Measurements from ENCODE around the gene MEG3.

Gene MEG3

DNA sequence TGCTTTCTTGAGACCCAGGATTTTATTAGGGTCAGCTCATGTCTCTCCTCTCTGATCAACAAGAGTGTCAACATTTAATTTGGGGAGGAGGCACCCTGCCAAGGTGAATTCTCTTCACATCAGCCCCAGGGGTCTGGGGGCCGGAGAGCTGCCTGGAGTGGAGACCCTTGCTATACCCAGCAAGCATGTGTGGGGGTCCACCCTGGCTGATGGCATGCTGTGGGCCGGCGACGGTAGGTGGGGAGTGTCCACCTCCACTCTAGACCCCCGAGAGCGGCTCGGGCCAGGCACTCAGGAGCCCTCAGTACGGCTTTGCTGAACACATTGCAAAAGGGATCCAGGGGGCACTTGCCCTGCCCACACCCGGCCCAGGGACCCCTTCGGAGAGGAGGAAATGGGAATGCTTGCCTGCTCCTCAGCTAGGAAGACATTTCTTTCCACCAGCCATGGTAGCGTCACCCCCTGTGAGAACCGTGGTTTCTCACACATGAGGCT, 10.4 kb downstream of the MEG3 start:
- no peaks in the 10 kb centered on the region for H3F3A ChIP-seq (ENCODE audit: control insufficient read depth, insufficient read depth)
- H3K27me3 ChIP-seq (ENCODE audit: control insufficient read depth, low read length): no peaks in the 10 kb centered on the region
- H3K4me3 ChIP-seq (ENCODE audit: low read length): no peak overlapping the region
- no peaks in the 10 kb centered on the region for H3K9me3 ChIP-seq (ENCODE audit: control insufficient read depth, insufficient read depth, low read length)
- no peaks in the 10 kb centered on the region for H3K4me1 ChIP-seq (ENCODE audit: control insufficient read depth, low read length)
- no peaks in the 10 kb centered on the region for H3K36me3 ChIP-seq (ENCODE audit: control insufficient read depth, low read length)
- H3K79me2 ChIP-seq (ENCODE audit: control insufficient read depth, low read length): no peaks in the 10 kb centered on the region
- H3K9me2 ChIP-seq (replicated peaks; ENCODE audit: control insufficient read depth, low read length): no peaks in the 10 kb centered on the region
- H4K20me1 ChIP-seq (ENCODE audit: control insufficient read depth, insufficient read depth, low read depth, low read length): no peaks in the 10 kb centered on the region
- TF ChIP-seq, protein P1, sequence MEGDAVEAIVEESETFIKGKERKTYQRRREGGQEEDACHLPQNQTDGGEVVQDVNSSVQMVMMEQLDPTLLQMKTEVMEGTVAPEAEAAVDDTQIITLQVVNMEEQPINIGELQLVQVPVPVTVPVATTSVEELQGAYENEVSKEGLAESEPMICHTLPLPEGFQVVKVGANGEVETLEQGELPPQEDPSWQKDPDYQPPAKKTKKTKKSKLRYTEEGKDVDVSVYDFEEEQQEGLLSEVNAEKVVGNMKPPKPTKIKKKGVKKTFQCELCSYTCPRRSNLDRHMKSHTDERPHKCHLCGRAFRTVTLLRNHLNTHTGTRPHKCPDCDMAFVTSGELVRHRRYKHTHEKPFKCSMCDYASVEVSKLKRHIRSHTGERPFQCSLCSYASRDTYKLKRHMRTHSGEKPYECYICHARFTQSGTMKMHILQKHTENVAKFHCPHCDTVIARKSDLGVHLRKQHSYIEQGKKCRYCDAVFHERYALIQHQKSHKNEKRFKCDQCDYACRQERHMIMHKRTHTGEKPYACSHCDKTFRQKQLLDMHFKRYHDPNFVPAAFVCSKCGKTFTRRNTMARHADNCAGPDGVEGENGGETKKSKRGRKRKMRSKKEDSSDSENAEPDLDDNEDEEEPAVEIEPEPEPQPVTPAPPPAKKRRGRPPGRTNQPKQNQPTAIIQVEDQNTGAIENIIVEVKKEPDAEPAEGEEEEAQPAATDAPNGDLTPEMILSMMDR (IDR thresholded peaks at IDR 0.05; ENCODE audit: low read depth, low read length, poor library complexity, severe bottlenecking): no peak
- no peak for TF ChIP-seq EZH2phosphoT487 (IDR thresholded peaks at IDR 0.05; ENCODE audit: borderline replicate concordance, low read length)
- no peak overlapping the region for H3K27ac ChIP-seq (ENCODE audit: low read depth, low read length)
- H3K4me2 ChIP-seq (ENCODE audit: low read length): no peak overlapping the region

DNA sequence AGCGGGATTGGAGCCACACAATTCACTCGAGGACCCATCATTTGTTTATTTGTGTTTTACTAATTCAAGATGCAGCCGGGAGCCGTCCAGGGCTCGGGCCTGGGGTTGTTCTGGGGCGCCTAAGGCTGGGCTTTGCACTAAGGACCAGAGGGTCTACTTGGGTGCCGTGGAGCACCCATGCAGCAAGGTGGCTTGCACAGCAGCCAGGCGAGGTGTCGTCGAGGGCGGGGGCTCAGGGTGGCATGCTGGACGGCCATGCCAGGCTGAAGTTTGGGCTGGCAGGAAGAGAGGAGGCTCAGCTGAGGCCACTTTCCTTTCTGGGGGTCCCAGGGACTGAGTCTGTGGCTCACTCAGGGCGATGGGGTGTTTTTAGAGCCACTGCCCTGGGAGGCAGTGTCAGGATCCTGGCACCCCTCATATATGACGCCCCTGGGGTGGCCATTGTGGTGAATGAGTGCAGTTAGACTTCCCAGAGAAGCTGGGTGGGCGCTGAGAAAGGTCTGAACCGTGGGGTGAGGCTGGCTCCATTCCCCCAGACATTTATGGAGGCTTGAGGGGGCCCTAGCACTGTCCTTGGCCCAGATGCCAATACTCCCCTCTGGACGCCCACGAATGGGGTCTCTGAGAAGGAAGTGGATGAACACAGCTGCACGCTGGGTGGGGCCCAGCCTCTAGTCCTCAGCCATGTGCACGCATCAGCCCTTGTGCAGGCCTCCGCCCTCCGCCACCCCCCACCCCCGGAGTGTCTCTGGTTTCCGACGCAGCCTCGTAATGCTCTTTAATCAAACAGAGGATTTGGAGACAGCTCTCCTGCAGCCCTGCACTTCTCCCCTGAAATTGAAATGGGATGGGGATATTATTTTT, 11.3 kb downstream of the MEG3 start:
- Histone ChIP-seq H3K36me3 (ENCODE audit: control insufficient read depth, low read length) (no peaks in the 10 kb centered on the region), H4K20me1 (ENCODE audit: control insufficient read depth, insufficient read depth, low read depth, low read length) (no peaks in the 10 kb centered on the region), H3K9me3 (ENCODE audit: control insufficient read depth, insufficient read depth, low read length) (no peaks in the 10 kb centered on the region), H3K4me1 (ENCODE audit: control insufficient read depth, low read length) (no peaks in the 10 kb centered on the region), H3F3A (ENCODE audit: control insufficient read depth, insufficient read depth) (no peaks in the 10 kb centered on the region), H3K27ac (ENCODE audit: low read depth, low read length) (no peak overlapping the region), H3K79me2 (ENCODE audit: control insufficient read depth, low read length) (no peaks in the 10 kb centered on the region), H3K27me3 (ENCODE audit: control insufficient read depth, low read length) (no peaks in the 10 kb centered on the region), H3K9me2 (replicated peaks; ENCODE audit: control insufficient read depth, low read length) (no peaks in the 10 kb centered on the region), H3K4me2 (ENCODE audit: low read length) (no peak overlapping the region), H3K4me3 (ENCODE audit: low read length) (no peak overlapping the region)
- TF ChIP-seq, protein P1 (IDR thresholded peaks at IDR 0.05; ENCODE audit: low read depth, low read length, poor library complexity, severe bottlenecking): no peak
- no peak for TF ChIP-seq EZH2phosphoT487 (IDR thresholded peaks at IDR 0.05; ENCODE audit: borderline replicate concordance, low read length)

DNA sequence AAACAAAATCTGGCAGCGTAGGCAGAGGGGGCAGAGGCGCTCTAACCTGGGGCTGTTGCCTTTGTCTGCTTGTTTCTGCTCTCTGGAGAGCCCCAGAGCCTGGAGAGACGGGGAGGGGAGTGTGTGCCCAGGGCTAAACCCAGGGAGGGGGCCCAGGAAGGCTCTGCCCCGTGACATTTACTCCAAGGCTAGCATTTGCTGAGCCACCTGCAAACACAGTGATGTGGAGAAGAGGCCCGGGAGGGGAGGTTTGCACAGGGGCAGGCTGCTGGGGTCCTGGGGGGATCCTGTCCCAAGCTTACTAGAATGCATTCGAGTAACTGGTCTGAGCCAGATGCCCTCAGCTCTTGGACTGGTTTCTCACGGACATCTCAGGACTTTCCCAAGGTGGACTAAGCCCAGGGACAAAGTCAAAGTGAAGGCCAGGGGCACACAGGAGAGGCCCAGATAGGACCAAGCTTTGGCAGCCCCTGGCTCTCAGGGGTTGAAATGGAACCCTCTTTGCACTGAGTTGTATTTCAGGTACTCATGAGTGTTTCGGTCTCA, 12.0 kb downstream of the MEG3 start:
- Histone ChIP-seq H3K4me1 (ENCODE audit: control insufficient read depth, low read length) (no peaks in the 10 kb centered on the region), H3K79me2 (ENCODE audit: control insufficient read depth, low read length) (no peaks in the 10 kb centered on the region)

More for the DNA sequence above, 12.0 kb downstream of the MEG3 start:
- Histone ChIP-seq H3K4me2 (ENCODE audit: low read length) (no peak overlapping the region), H3K9me3 (ENCODE audit: control insufficient read depth, insufficient read depth, low read length) (no peaks in the 10 kb centered on the region), H3K27ac (ENCODE audit: low read depth, low read length) (no peak overlapping the region), H3K36me3 (ENCODE audit: control insufficient read depth, low read length) (no peaks in the 10 kb centered on the region), H3K4me3 (ENCODE audit: low read length) (no peak overlapping the region), H3K27me3 (ENCODE audit: control insufficient read depth, low read length) (no peaks in the 10 kb centered on the region), H3K9me2 (replicated peaks; ENCODE audit: control insufficient read depth, low read length) (no peaks in the 10 kb centered on the region), H3F3A (ENCODE audit: control insufficient read depth, insufficient read depth) (no peaks in the 10 kb centered on the region), H4K20me1 (ENCODE audit: control insufficient read depth, insufficient read depth, low read depth, low read length) (no peaks in the 10 kb centered on the region)
- TF ChIP-seq EZH2phosphoT487 (IDR thresholded peaks at IDR 0.05; ENCODE audit: borderline replicate concordance, low read length): no peak
- TF ChIP-seq, protein P1 (IDR thresholded peaks at IDR 0.05; ENCODE audit: low read depth, low read length, poor library complexity, severe bottlenecking): no peak

Data from DOHH2 (cell line).